ENCODE measurements around the gene DNPEP. TPM values are rescaled to one million over a fixed set of nuclear protein-coding genes. Genes with fewer than 3 reads are reported as not detected.

The DNPEP gene
- total RNA-seq, 1 donor from 2014 or later, result 49.6 TPM

DNA sequence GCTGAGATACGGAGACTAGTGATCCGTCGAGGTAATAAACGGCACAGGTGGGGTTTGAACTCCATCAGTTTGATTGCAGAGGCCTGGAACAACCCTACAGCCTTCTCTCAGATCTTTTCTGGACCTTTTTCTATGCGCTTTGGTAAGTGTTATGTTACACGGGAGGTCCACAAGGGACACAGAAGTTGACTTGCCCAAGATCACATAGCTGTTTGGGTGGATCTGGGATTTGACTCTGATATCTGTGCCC, 1.1 kb upstream of the DNPEP start:
- Mint-ChIP-seq H3K27ac (ENCODE audit: unreplicated experiment) (peak overlapping the region; percentile 4), H3K4me3 (ENCODE audit: unreplicated experiment) (peak overlapping the region; percentile 80), H3K36me3 (ENCODE audit: low read depth, unreplicated experiment) (peaks cover 9% of the 10 kb centered on the region), H3K9me3 (ENCODE audit: unreplicated experiment) (no peaks in the 10 kb centered on the region), H3K27me3 (ENCODE audit: unreplicated experiment) (peaks cover 7% of the 10 kb centered on the region), H3K4me1 (ENCODE audit: unreplicated experiment) (peaks cover 12% of the 10 kb centered on the region)
- TF ChIP-seq, protein P1, sequence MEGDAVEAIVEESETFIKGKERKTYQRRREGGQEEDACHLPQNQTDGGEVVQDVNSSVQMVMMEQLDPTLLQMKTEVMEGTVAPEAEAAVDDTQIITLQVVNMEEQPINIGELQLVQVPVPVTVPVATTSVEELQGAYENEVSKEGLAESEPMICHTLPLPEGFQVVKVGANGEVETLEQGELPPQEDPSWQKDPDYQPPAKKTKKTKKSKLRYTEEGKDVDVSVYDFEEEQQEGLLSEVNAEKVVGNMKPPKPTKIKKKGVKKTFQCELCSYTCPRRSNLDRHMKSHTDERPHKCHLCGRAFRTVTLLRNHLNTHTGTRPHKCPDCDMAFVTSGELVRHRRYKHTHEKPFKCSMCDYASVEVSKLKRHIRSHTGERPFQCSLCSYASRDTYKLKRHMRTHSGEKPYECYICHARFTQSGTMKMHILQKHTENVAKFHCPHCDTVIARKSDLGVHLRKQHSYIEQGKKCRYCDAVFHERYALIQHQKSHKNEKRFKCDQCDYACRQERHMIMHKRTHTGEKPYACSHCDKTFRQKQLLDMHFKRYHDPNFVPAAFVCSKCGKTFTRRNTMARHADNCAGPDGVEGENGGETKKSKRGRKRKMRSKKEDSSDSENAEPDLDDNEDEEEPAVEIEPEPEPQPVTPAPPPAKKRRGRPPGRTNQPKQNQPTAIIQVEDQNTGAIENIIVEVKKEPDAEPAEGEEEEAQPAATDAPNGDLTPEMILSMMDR (IDR thresholded peaks at IDR 0.05; ENCODE audit: unreplicated experiment), result no peak
- DNase-seq (ENCODE audit: low spot score), result no peak

DNA sequence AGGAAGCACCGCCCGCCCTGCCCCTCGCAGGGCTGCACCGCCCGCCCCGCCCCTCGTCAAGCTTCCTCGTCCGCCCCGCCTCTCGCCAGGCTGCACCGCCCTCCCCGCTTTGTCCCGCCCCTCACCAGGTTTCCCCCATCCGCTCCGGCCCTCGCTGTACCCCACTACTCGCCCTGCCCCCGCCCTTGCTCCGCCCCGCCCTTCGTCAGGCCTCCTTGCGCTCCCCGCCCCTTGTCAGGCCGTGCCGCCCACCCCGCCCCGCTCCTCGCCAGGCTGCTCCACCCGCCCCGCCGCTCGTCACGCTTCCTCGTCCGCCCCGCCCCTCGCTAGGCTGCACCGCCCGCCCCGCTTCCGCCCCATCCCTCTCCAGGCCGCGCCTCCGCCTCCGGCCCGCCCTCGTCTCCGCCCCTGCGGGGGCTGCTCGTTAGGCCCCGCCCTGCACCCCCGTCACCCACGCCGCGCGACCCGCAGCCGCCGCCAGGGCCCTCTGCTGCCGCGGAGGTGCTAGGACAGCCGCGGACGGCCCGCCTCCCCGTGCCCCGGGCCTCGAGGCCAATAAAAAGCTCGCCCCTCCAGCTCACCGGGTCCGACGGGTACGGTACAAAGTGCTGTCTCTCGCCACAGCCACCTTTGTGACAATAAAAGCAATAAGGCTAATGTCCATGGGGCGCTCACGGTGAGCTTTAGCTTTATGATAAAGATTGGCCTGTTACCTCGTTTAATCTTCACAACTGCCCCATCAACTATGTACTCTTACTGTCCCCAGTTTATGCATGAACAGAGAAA, 602 bp upstream of the DNPEP start:
- H3K4me3 Mint-ChIP-seq (ENCODE audit: unreplicated experiment), result peak overlapping the region; percentile 80
- peaks cover 16% of the 10 kb centered on the region for H3K4me1 Mint-ChIP-seq (ENCODE audit: unreplicated experiment)
- H3K27ac Mint-ChIP-seq (ENCODE audit: unreplicated experiment), result peak overlapping the region; percentile 4
- DNase-seq (ENCODE audit: low spot score), result peak; percentile 98
- TF ChIP-seq, protein P1 (IDR thresholded peaks at IDR 0.05; ENCODE audit: unreplicated experiment), result peak; percentile 33
- peaks cover 15% of the 10 kb centered on the region for H3K36me3 Mint-ChIP-seq (ENCODE audit: low read depth, unreplicated experiment)
- no peaks in the 10 kb centered on the region for H3K9me3 Mint-ChIP-seq (ENCODE audit: unreplicated experiment)
- H3K27me3 Mint-ChIP-seq (ENCODE audit: unreplicated experiment), result peaks cover 8% of the 10 kb centered on the region

DNA sequence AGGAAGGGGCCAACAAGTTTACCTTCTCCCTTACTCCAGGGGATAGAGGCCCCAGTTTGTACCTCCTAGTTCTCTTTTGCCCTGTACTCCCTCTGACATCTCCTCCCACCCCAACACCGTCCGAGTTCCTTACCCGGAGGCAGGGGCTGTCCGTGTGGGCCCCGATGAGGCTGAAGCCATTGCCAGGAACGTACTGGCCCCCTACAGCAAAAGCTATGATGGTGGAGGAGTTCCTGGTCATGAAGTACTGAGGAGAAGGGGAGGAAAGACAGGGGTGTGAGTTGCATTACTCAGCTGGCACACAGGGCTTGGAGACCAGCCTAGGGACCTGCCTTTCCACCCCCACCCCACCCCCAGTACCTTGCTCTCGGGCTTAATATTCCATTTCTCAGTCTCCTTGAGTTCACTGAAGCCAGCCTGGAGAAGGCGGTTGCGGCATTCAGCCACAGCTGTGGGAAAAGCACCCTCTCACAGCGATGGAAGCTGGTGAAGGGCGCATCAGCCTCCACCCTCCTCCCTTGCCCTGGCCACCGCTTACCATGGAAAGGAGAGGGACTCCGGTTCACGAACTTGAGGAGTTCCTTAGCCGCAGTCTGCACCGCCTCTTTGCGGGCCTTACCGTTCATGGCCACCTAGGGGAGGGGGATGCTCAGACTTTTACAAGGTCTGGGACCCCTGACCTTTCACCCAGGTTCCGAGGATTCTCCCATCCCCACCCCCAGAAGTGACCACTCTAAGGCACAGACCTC, 1.0 kb downstream of the DNPEP start:
- TF ChIP-seq, protein P1 (IDR thresholded peaks at IDR 0.05; ENCODE audit: unreplicated experiment), result no peak
- H3K27ac Mint-ChIP-seq (ENCODE audit: unreplicated experiment), result peak overlapping the region; percentile 72
- H3K36me3 Mint-ChIP-seq (ENCODE audit: low read depth, unreplicated experiment), result peaks cover 23% of the 10 kb centered on the region
- DNase-seq (ENCODE audit: low spot score), result no peak
- peak overlapping the region; percentile 96 for H3K4me3 Mint-ChIP-seq (ENCODE audit: unreplicated experiment)
- peaks cover 17% of the 10 kb centered on the region for H3K4me1 Mint-ChIP-seq (ENCODE audit: unreplicated experiment)
- no peaks in the 10 kb centered on the region for H3K9me3 Mint-ChIP-seq (ENCODE audit: unreplicated experiment)
- peaks cover 10% of the 10 kb centered on the region for H3K27me3 Mint-ChIP-seq (ENCODE audit: unreplicated experiment)

DNA sequence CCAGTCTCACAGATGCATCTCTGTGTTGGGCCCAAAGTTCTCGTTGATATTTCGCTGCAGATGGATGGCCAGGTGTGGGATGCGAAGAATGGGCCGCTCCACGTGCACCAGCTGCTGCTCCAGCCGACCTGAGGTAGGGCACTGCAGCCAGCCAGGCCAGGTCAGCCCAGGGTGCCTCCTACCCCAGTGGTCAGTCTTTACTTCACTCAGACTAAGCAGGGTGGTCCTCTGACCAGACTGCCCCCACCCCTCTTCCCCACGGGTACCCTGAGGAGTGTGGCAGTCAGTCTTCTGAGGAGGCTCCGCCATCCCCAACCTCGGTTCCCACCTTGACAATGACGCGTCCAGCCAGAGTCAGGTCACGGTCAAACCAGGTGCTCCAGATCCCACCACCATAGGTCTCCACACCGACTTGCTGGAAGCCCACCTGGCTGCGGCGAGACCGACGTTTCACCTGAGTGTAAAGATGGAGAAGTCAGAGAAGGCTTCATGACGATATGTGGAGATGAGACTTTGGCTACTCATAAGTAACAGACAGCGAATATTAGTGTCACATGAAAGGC, 1.7 kb downstream of the DNPEP start:
- Mint-ChIP-seq H3K4me1 (ENCODE audit: unreplicated experiment) (peaks cover 17% of the 10 kb centered on the region), H3K9me3 (ENCODE audit: unreplicated experiment) (no peaks in the 10 kb centered on the region), H3K27me3 (ENCODE audit: unreplicated experiment) (peaks cover 10% of the 10 kb centered on the region), H3K36me3 (ENCODE audit: low read depth, unreplicated experiment) (peaks cover 29% of the 10 kb centered on the region), H3K4me3 (ENCODE audit: unreplicated experiment) (no peak overlapping the region), H3K27ac (ENCODE audit: unreplicated experiment) (no peak overlapping the region)
- no peak for DNase-seq (ENCODE audit: low spot score)
- TF ChIP-seq, protein P1 (IDR thresholded peaks at IDR 0.05; ENCODE audit: unreplicated experiment), result no peak

DNA sequence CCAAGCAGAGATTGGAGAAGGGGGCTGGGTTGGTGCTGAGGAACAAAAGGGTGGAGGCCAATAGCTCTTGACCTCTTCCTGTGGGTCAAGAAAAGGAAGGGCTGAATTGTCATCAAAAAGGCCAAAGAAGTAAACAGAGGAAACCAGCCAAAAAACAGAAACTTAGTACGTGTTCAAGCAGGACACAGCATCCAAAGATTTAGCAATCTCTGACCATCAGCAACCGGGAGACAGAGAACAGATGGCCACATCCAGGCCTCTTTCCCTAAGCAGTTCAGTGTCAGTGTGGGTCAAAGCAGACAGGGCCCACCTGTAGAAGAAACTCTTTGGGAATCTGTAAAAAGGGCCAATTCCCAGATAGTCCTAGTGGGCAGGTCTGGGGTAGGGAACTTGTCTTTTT, 2.9 kb downstream of the DNPEP start:
- H3K27me3 Mint-ChIP-seq (ENCODE audit: unreplicated experiment), result peaks cover 10% of the 10 kb centered on the region
- peak overlapping the region; percentile 0 for H3K27ac Mint-ChIP-seq (ENCODE audit: unreplicated experiment)
- H3K36me3 Mint-ChIP-seq (ENCODE audit: low read depth, unreplicated experiment), result peaks cover 34% of the 10 kb centered on the region
- H3K4me3 Mint-ChIP-seq (ENCODE audit: unreplicated experiment), result peak overlapping the region; percentile 56
- TF ChIP-seq, protein P1 (IDR thresholded peaks at IDR 0.05; ENCODE audit: unreplicated experiment), result no peak
- peaks cover 17% of the 10 kb centered on the region for H3K4me1 Mint-ChIP-seq (ENCODE audit: unreplicated experiment)
- no peak for DNase-seq (ENCODE audit: low spot score)
- H3K9me3 Mint-ChIP-seq (ENCODE audit: unreplicated experiment), result no peaks in the 10 kb centered on the region

Measured in endothelial cell (in vitro differentiated cells).